ENCODE measurements around the gene DYNLT4. TPM values are rescaled to one million over a fixed set of nuclear protein-coding genes. Genes with fewer than 3 reads are reported as not detected.
"Not testable (repeated sequence)": the region's sequence is repeated elsewhere in the genome, so short reads cannot be mapped to it uniquely, and the experiment has no call there.

DYNLT4 gene
- total and polyA plus RNA-seq, 9 donors: 0.14 to 0.58 (median 0.29) TPM; not detected in 1

GRCh38 chr1:44777969-44778635 is 29.0 kb downstream of the DYNLT4 start:
- no peak overlapping the region for H3K27ac ChIP-seq (ENCODE audit: low read length)
- H3K4me1 ChIP-seq (ENCODE audit: control insufficient read depth, insufficient read depth, low read length): peaks cover 25% of the 10 kb centered on the region
- no peak overlapping the region for H3K4me3 ChIP-seq (ENCODE audit: low read length)
- H3K9me3 ChIP-seq (replicated peaks; ENCODE audit: control insufficient read depth, low read depth, low read length): no peaks in the 10 kb centered on the region
- no peak for DNase-seq
- no peaks in the 10 kb centered on the region for H3K27me3 ChIP-seq (ENCODE audit: control insufficient read depth, insufficient read depth, low read length)
- peaks cover 59% of the 10 kb centered on the region for H3K36me3 ChIP-seq (ENCODE audit: control insufficient read depth, insufficient read depth, low read length)
- WGBS (ENCODE audit: insufficient coverage): 77% methylated on average over 10 of the region's 13 CpGs

GRCh38 chr1:44777547-44777946 is 29.6 kb downstream of the DYNLT4 start:
- no peaks in the 10 kb centered on the region for H3K27me3 ChIP-seq (ENCODE audit: control insufficient read depth, insufficient read depth, low read length)
- H3K36me3 ChIP-seq (ENCODE audit: control insufficient read depth, insufficient read depth, low read length): peaks cover 59% of the 10 kb centered on the region
- no peak overlapping the region for H3K4me3 ChIP-seq (ENCODE audit: low read length)
- peaks cover 25% of the 10 kb centered on the region for H3K4me1 ChIP-seq (ENCODE audit: control insufficient read depth, insufficient read depth, low read length)
- WGBS (ENCODE audit: insufficient coverage): 87% methylated on average over 8 of the region's 14 CpGs
- H3K27ac ChIP-seq (ENCODE audit: low read length): peak overlapping the region; percentile 7
- no peak for DNase-seq
- H3K9me3 ChIP-seq (replicated peaks; ENCODE audit: control insufficient read depth, low read depth, low read length): no peaks in the 10 kb centered on the region

- Histone ChIP-seq H3K4me1 (ENCODE audit: control insufficient read depth, insufficient read depth, low read length) (peaks cover 25% of the 10 kb centered on the region), H3K9me3 (replicated peaks; ENCODE audit: control insufficient read depth, low read depth, low read length) (no peaks in the 10 kb centered on the region), H3K27me3 (ENCODE audit: control insufficient read depth, insufficient read depth, low read length) (no peaks in the 10 kb centered on the region), H3K36me3 (ENCODE audit: control insufficient read depth, insufficient read depth, low read length) (peaks cover 55% of the 10 kb centered on the region), H3K27ac (ENCODE audit: low read length) (peak overlapping the region; percentile 98), H3K4me3 (ENCODE audit: low read length) (peak overlapping the region; percentile 86)
- WGBS (ENCODE audit: insufficient coverage): 47% methylated on average over 11 of the region's 12 CpGs
- DNase-seq: no peak
Measured at GRCh38 chr1:44776730-44777068, 30.5 kb downstream of the DYNLT4 start.

- H3K27ac ChIP-seq (ENCODE audit: low read length): peak overlapping the region; percentile 98
- no peaks in the 10 kb centered on the region for H3K9me3 ChIP-seq (replicated peaks; ENCODE audit: control insufficient read depth, low read depth, low read length)
- 5% methylated on average over 24 of the region's 36 CpGs for WGBS (ENCODE audit: insufficient coverage)
- peak overlapping the region; percentile 86 for H3K4me3 ChIP-seq (ENCODE audit: low read length)
- peaks cover 25% of the 10 kb centered on the region for H3K4me1 ChIP-seq (ENCODE audit: control insufficient read depth, insufficient read depth, low read length)
- H3K36me3 ChIP-seq (ENCODE audit: control insufficient read depth, insufficient read depth, low read length): peaks cover 50% of the 10 kb centered on the region
- no peak for DNase-seq
- H3K27me3 ChIP-seq (ENCODE audit: control insufficient read depth, insufficient read depth, low read length): no peaks in the 10 kb centered on the region
Measured at GRCh38 chr1:44775930-44776729, 31.0 kb downstream of the DYNLT4 start.

GRCh38 chr1:44775078-44775929 is 31.8 kb downstream of the DYNLT4 start, which contains the start of gene RPS8:
RPS8 (plus strand) TSS chr1:44775540; CDS start chr1:44775597, 57 bp downstream.
- Histone ChIP-seq H3K4me3 (ENCODE audit: low read length) (peak within 1 kb of the TSS; percentile 86), H3K4me1 (ENCODE audit: control insufficient read depth, insufficient read depth, low read length) (peaks cover 25% of the 10 kb centered on the region), H3K36me3 (ENCODE audit: control insufficient read depth, insufficient read depth, low read length) (peaks cover 41% of the 10 kb centered on the region), H3K27ac (ENCODE audit: low read length) (peak within 1 kb of the TSS; percentile 98), H3K9me3 (replicated peaks; ENCODE audit: control insufficient read depth, low read depth, low read length) (no peaks in the 10 kb centered on the region), H3K27me3 (ENCODE audit: control insufficient read depth, insufficient read depth, low read length) (no peaks in the 10 kb centered on the region)
- WGBS (ENCODE audit: insufficient coverage): under 1% methylated on average over 60 of the region's 65 CpGs
- peak; percentile 99 for DNase-seq

- H3K4me3 ChIP-seq (ENCODE audit: low read length); H3K4me1 ChIP-seq (ENCODE audit: control insufficient read depth, insufficient read depth, low read length); H3K9me3 ChIP-seq (replicated peaks; ENCODE audit: control insufficient read depth, low read depth, low read length); H3K27ac ChIP-seq (ENCODE audit: low read length); H3K27me3 ChIP-seq (ENCODE audit: control insufficient read depth, insufficient read depth, low read length); DNase-seq: not testable (repeated sequence)
- H3K36me3 ChIP-seq (ENCODE audit: control insufficient read depth, insufficient read depth, low read length): peaks cover 42% of the 10 kb centered on the region
- WGBS (ENCODE audit: insufficient coverage): 93% methylated on average over 5 of the region's 6 CpGs
Measured at GRCh38 chr1:44766421-44766820, 40.7 kb downstream of the DYNLT4 start.

GRCh38 chr1:44760876-44761275 is 46.3 kb downstream of the DYNLT4 start:
- H3K27me3 ChIP-seq (ENCODE audit: control insufficient read depth, insufficient read depth, low read length): no peaks in the 10 kb centered on the region
- DNase-seq: no peak
- peaks cover 3% of the 10 kb centered on the region for H3K4me1 ChIP-seq (ENCODE audit: control insufficient read depth, insufficient read depth, low read length)
- no peak overlapping the region for H3K27ac ChIP-seq (ENCODE audit: low read length)
- no peak overlapping the region for H3K4me3 ChIP-seq (ENCODE audit: low read length)
- 100% methylated on average over 2 of the region's 3 CpGs for WGBS (ENCODE audit: insufficient coverage)
- no peaks in the 10 kb centered on the region for H3K9me3 ChIP-seq (replicated peaks; ENCODE audit: control insufficient read depth, low read depth, low read length)
- H3K36me3 ChIP-seq (ENCODE audit: control insufficient read depth, insufficient read depth, low read length): peaks cover 60% of the 10 kb centered on the region

- Histone ChIP-seq H3K9me3 (replicated peaks; ENCODE audit: control insufficient read depth, low read depth, low read length) (no peaks in the 10 kb centered on the region), H3K4me1 (ENCODE audit: control insufficient read depth, insufficient read depth, low read length) (peaks cover 3% of the 10 kb centered on the region), H3K4me3 (ENCODE audit: low read length) (no peak overlapping the region), H3K27me3 (ENCODE audit: control insufficient read depth, insufficient read depth, low read length) (no peaks in the 10 kb centered on the region), H3K36me3 (ENCODE audit: control insufficient read depth, insufficient read depth, low read length) (peaks cover 71% of the 10 kb centered on the region), H3K27ac (ENCODE audit: low read length) (no peak overlapping the region)
- 91% methylated on average over 11 of the region's 11 CpGs for WGBS (ENCODE audit: insufficient coverage)
- DNase-seq: peak; percentile 25
Measured at GRCh38 chr1:44759077-44759476, 48.1 kb downstream of the DYNLT4 start.

GRCh38 chr1:44757420-44757819 is 49.7 kb downstream of the DYNLT4 start:
- Histone ChIP-seq H3K9me3 (replicated peaks; ENCODE audit: control insufficient read depth, low read depth, low read length) (no peaks in the 10 kb centered on the region), H3K4me1 (ENCODE audit: control insufficient read depth, insufficient read depth, low read length) (peaks cover 3% of the 10 kb centered on the region), H3K27me3 (ENCODE audit: control insufficient read depth, insufficient read depth, low read length) (no peaks in the 10 kb centered on the region), H3K27ac (ENCODE audit: low read length) (no peak overlapping the region), H3K4me3 (ENCODE audit: low read length) (no peak overlapping the region), H3K36me3 (ENCODE audit: control insufficient read depth, insufficient read depth, low read length) (peaks cover 68% of the 10 kb centered on the region)
- no peak for DNase-seq
- no CpG with 5 or more reads among the region's 2 CpGs for WGBS (ENCODE audit: insufficient coverage)

Data from muscle of leg (tissue), 11 donors.